H1 (cell line): ENCODE data around the gene TLE3. TPM values are rescaled to one million over a fixed set of nuclear protein-coding genes. Genes with fewer than 3 reads are reported as not detected.

Experiments
- ASH2L ChIP-seq: fragments of 200-600, 300-600 bp; sonication (generic); IDR thresholded peaks from one replicate; pipeline ENCODE4 v1.7.1; 2017; ENCODE audit warnings: low read length
- CHD1 ChIP-seq: IDR thresholded peaks from 2 replicates; pipeline ENCODE4 v1.6.1; 2012; ENCODE audit warnings: low read depth, low read length, improper control_type of control experiment
- EZH2 ChIP-seq: fragments of 200-600 bp; sonication (generic); IDR thresholded peaks from 2 replicates; pipeline ENCODE4 v1.7.1; 2012; ENCODE audit warnings: low read depth, mild to moderate bottlenecking, moderate library complexity, low read length, inconsistent platforms; ENCODE audit not compliant: severe bottlenecking
- KDM1A ChIP-seq: fragments of 200-600, 300-600 bp; sonication (generic); IDR thresholded peaks from 2 replicates; pipeline ENCODE4 v1.7.1; 2016; ENCODE audit warnings: mild to moderate bottlenecking, low read length, borderline replicate concordance
- KDM4A ChIP-seq: IDR thresholded peaks from one replicate; pipeline ENCODE4 v1.7.1; 2012; ENCODE audit warnings: low read depth, mild to moderate bottlenecking, moderate library complexity, low read length, inconsistent platforms; ENCODE audit not compliant: severe bottlenecking
- MAX ChIP-seq: IDR thresholded peaks from 2 replicates; pipeline ENCODE4 v1.6.1; 2012; ENCODE audit warnings: inconsistent platforms
- RBBP5 ChIP-seq: IDR thresholded peaks from 2 replicates; pipeline ENCODE4 v1.7.1; 2012; ENCODE audit warnings: low read depth, mild to moderate bottlenecking, inconsistent platforms, low read length, moderate library complexity, borderline replicate concordance
- polyA plus RNA-seq, 7 experiments: library from polyadenylated mRNA; depleted of rRNA in 3 of 7; stranded (reverse) in 5 of 7; unstranded in 2 of 7; fragments of >200 nt in 5 of 7; fragments of 200-250 nt in 2 of 7; gene quantifications; 1 replicate in 5 of 7; 2 replicates in 1 of 7; 4 replicates in 1 of 7; pipeline versions ENCODE4 v1.2.1 to v1.2.3, GENCODE V29; 2011 to 2013; ENCODE audit warnings: missing spikeins in 2 of 7, mixed read lengths in 2 of 7
- total RNA-seq: library from RNA; stranded (reverse); fragmentation: NEBNext Ultra II Directional; extraction: Animal tissue kit (Norgen Biotek cat#: 25700); gene quantifications from 2 replicates; pipeline ENCODE4 v1.2.1, GENCODE V29; 2021

Gene TLE3
- total and polyA plus RNA-seq, 2 of the 8 experiments (the other 6 are each of a cell fraction or from before 2014, with no cell fraction given) = 25.1 to 61.2 TPM

DNA sequence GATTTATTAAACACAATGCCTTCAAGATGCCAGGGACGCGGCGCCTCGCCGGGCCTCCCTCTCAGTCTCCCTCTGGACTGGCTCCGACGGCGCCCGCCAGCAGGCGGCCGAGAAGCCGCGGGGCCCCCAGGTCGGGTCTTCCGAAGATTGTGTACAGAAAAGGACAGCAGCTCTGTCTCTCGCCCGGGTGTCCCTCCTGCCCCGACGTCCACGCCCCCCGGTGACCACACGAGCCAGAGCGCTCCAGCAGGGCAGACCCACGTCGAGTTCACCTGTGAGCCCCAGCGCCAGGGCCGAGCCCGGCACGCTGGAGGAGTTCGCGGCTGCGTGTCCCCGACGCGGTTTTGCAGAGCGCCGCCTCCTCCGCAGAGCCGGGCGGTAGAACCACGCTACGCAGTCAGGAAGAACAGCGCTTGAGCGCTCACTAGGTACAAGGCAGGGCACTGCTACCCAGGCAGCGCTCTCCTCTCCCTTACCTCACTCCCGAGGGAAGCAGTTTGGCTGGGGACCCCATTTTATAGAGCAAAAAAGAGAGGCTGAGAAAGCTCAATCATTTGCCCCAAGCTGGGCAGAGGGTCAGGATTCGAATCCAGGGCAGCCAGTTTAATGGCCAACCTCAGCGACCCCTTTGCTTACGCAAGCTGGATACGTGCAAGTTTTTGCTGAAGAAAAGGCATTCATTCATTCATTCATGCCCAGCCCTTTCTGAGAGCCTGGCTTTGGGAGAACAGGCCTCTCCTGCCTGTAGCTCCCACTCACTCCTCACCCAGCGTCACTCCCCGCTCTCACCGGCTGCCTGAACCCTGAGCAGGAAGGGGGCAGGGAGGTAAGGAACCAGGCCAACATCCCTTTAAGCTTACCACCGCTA, 3.0 kb upstream of the TLE3 start (continued):
- no peak for TF ChIP-seq ASH2L
- peak; percentile 57 for TF ChIP-seq MAX
- peak; percentile 71; the same call in 1 of the 2 replicates for TF ChIP-seq RBBP5
- TF ChIP-seq CHD1 = no peak
- peak; percentile 34 for TF ChIP-seq KDM4A
- TF ChIP-seq KDM1A = peak; percentile 57; the same call in 1 of the 2 replicates
- peak; percentile 45 for TF ChIP-seq EZH2
